CD4-positive, alpha-beta T cell treated with Interleukin-12 subunit alpha and Interleukin-12 subunit beta, for 1 hour (primary cell): Measurements from ENCODE around the gene PTPRU.

ENCODE experiments used
- DNase-seq: peaks from one replicate; pipeline ENCODE4 v3.0.0-alpha.2; 2020

Gene PTPRU

GRCh38 chr1:29270929-29271521 is 34.7 kb downstream of the PTPRU start:
- DNase-seq = no peak

- DNase-seq = no peak
These were observed 35.4 kb downstream of the PTPRU start for GRCh38 chr1:29271724-29272123.

- DNase-seq = no peak
These were observed 36.0 kb downstream of the PTPRU start for GRCh38 chr1:29272147-29272907.

- no peak for DNase-seq
These were observed 39.1 kb downstream of the PTPRU start for GRCh38 chr1:29275435-29275834.

GRCh38 chr1:29278124-29278523 is 41.8 kb downstream of the PTPRU start:
- no peak for DNase-seq

GRCh38 chr1:29279406-29279805 is 43.1 kb downstream of the PTPRU start:
- DNase-seq = no peak

GRCh38 chr1:29279951-29280391 is 43.6 kb downstream of the PTPRU start:
- no peak for DNase-seq

- DNase-seq = no peak
These were observed 44.2 kb downstream of the PTPRU start for GRCh38 chr1:29280409-29281131.

GRCh38 chr1:29281571-29281970 is 45.2 kb downstream of the PTPRU start:
- DNase-seq = no peak

- no peak for DNase-seq
These were observed 46.0 kb downstream of the PTPRU start for GRCh38 chr1:29282135-29282923.

- DNase-seq = peak; percentile 20
These were observed 46.8 kb downstream of the PTPRU start for GRCh38 chr1:29282924-29283803.

- no peak for DNase-seq
These were observed 47.5 kb downstream of the PTPRU start for GRCh38 chr1:29283804-29284195.

GRCh38 chr1:29284286-29284960 is 48.1 kb downstream of the PTPRU start:
- DNase-seq = no peak

- DNase-seq = no peak
These were observed 48.7 kb downstream of the PTPRU start for GRCh38 chr1:29284961-29285560.

GRCh38 chr1:29285771-29286170 is 49.4 kb downstream of the PTPRU start:
- no peak for DNase-seq

GRCh38 chr1:29286194-29286767 is 50.0 kb downstream of the PTPRU start:
- DNase-seq = no peak

GRCh38 chr1:29289493-29289892 is 53.2 kb downstream of the PTPRU start:
- DNase-seq = no peak

- no peak for DNase-seq
These were observed 54.2 kb downstream of the PTPRU start for GRCh38 chr1:29290414-29290985.

GRCh38 chr1:29291756-29292155 is 55.4 kb downstream of the PTPRU start:
- no peak for DNase-seq

- no peak for DNase-seq
These were observed 56.0 kb downstream of the PTPRU start for GRCh38 chr1:29292344-29292743.
